Activated T-helper 9 cell treated with anti-CD3 and anti-CD28 coated beads, Interleukin-2, amount 50 U/mL, for 16 hours (primary cell): ENCODE measurements around the gene CRABP2.

Experiments
- DNase-seq: peaks from one replicate; pipeline ENCODE4 v3.0.0-alpha.2; 2020; ENCODE audit warnings: low read depth

CRABP2 gene

GRCh38 chr1:156741481-156741983 is 36.1 kb upstream of the CRABP2 start:
- DNase-seq, result no peak

- peak; percentile 95 for DNase-seq
These were observed 35.5 kb upstream of the CRABP2 start, which contains the start of gene MRPL24 for GRCh38 chr1:156740741-156741480. MRPL24 (minus strand) TSS chr1:156741088; CDS start chr1:156738704, 2,384 bp downstream.

DNA sequence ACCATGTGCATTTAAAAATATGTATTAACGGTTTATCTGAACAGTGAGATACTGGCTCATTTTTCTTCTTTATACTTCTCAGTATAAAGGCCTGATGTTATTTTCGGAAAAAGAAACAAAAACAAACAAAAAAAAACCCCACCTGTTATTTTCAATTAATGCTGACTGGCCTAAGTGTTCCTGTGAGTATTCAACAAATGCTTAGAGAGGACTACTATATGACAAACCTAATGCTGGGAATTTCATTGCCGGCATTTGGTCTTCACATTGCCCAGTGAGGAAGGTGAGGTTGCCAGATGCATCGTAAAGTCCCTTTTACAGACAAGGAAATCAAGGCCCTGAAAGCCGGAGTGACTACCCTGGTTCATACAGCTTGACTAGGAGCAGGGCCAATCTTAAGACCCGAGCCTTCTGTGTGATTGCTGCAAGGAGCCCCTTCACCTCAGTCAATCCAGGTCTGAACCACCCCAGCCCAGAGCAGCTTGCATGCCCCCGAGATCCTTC is 34.9 kb upstream of the CRABP2 start:
- no peak for DNase-seq

DNA sequence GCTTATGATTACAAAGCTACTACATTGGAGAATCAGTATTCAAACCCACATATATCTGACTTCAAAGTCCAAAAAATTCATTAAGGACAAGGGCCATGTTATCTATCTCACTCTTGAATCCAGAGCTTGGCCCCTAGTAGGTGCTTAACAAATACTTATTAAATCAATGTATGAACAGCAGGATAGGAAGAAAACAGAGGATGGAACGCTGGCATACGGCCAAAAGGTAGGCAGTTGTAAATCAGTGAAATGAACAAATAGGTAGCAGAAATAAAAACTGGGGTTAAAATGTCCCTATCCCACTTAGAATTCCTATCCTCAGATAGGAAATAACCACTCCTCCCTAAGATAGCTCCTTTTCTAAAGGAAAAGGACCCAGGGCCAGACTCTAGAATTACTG is 33.5 kb upstream of the CRABP2 start:
- no peak for DNase-seq

- no peak for DNase-seq
These were observed 33.0 kb upstream of the CRABP2 start for GRCh38 chr1:156738407-156738806.

DNA sequence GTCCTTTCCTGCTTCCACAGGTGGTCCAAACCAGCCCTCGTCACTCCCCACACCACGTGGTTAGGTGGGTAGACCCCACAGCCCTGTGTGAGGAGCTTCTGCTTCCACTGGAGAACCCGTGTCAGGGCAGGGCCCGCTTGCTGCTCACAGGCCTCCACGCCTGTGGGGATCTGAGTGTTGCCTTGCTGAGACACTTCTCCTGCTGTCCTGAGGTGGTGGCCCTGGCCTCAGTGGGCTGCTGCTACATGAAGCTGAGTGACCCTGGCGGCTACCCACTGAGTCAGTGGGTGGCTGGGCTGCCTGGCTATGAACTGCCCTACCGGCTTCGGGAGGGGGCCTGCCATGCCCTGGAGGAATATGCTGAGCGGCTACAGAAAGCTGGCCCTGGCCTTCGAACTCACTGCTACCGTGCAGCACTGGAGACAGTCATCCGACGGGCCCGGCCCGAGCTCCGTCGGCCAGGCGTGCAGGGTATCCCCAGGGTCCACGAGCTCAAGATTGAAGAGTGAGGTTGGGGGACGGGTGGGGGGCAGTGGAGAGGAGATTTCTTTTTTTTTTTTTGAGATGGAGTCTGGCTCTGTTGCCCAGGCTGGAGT is 28.7 kb upstream of the CRABP2 start:
- no peak for DNase-seq

- peak; percentile 89 for DNase-seq
These were observed 23.4 kb upstream of the CRABP2 start, which contains the start of gene ISG20L2 for GRCh38 chr1:156728599-156729462. ISG20L2 (minus strand) TSS chr1:156728766; CDS start chr1:156727652, 1,114 bp downstream.

DNA sequence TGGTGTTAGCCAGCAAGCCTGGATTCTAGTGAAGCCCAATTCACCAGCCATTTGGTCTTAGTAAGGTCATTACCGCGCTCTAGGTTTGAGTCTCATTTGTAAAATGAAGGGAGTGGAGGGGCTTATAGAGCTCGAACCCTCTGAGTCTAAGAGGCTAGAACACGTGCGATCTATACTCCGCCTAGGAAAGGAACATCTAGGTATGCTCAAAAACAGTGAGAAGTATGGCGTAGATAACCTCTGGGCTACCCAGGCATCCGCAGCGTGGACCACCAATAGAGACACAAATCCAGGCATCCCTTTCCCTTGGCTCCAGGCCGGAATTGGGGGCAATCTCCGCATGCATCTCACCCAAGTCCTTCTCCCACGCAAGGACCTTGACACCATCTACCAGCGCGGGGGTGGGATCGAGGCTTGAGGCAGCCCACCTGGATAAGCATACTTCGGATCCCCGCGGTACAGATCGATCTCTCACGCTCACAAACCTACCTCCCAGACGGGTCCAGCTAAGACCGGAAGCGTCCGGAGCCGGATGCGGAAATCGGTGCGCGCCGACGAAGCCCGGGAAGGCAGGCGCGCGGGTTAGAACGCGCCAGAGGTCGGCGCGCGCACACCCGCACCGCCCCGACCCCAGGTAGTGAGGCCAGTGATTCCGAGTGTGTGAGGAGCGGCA is 22.7 kb upstream of the CRABP2 start, which contains the start of gene METTL25B:
TSS of gene METTL25B (plus strand) at position 544 of the 673 bp plus-strand sequence. CDS start 636 bp downstream, outside the sequence.
- DNase-seq, result peak; percentile 65

DNA sequence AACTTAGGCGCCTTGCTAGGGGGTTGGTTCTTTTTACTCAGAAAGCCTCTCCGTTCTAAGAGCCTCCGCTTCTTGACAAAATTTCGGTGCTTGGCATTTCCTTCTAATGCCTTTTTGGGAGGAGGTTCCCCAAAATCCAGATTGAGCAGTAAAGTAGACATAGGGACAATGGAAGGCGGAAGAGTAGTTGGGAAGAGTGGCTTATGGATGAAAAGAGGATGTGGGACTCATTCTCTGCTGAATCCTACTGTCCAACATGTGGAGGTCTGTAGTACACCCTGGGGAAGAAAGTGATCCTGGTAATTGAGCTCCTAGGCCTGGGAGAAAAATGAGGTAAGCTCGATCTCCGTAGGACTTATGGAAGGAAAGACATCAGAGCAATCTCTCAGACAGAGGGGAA is 22.1 kb upstream of the CRABP2 start:
- no peak for DNase-seq

GRCh38 chr1:156726549-156727226 is 21.3 kb upstream of the CRABP2 start:
- DNase-seq, result no peak

- peak; percentile 71 for DNase-seq
These were observed 20.4 kb upstream of the CRABP2 start for GRCh38 chr1:156725683-156726280.

DNA sequence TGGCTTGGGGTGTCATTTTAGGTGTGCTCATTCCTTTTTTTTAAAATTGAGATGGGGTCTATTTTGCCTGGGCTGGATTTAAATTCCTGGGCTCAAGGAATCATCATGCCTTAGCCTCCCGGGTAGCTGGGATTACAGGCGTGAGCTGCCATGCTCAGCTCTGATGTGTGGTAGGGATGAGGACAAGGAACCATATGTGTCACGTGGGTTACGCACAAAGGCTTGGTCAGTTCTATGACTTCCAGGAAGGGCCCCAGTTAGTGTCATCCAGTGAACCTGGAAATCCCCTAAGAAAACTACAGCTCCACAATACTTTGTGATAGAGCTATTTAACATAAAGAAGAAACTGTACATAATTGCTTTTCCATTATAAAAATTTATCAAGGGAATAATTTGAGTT is 16.2 kb upstream of the CRABP2 start:
- DNase-seq, result no peak

DNA sequence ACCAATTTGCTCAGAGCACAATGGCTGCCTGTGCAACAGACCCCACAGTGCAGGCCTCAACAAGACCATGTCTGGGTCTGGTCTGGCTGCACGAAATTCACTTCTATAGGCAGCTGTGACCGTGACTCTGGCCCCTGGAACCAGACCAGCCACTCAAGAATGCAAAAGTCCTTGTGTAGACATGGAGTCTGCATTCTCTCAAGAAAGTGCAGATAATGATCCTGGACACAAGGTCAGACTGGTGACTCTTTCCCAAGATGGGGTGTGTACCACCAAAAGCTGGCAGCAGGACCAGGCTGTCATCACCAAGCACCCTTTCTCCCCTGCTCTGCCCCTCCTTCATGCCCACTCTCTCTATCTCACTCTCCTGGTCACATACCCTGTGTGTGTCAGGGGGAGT is 15.7 kb upstream of the CRABP2 start:
- DNase-seq, result no peak

DNA sequence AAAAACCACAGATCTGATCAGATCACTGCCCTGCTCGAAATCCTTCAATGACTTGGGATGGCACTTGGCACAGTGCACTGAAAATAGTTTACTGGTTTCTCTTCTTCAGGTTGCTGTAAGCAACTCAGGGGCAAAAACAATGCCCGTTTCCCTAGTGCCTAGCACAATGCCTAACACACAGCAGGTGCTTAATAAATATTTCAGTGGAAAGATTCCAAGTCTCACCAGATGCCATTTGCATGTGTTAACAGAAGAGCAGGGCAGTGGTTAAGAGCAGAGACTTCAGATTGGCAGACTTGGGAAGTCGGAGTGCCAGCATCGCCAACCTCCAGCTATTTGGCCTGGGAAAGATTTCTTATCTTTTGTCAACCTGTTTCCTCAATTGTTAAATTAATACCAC is 12.0 kb upstream of the CRABP2 start:
- no peak for DNase-seq

GRCh38 chr1:156714830-156715229 is 9.4 kb upstream of the CRABP2 start:
- DNase-seq, result no peak

DNA sequence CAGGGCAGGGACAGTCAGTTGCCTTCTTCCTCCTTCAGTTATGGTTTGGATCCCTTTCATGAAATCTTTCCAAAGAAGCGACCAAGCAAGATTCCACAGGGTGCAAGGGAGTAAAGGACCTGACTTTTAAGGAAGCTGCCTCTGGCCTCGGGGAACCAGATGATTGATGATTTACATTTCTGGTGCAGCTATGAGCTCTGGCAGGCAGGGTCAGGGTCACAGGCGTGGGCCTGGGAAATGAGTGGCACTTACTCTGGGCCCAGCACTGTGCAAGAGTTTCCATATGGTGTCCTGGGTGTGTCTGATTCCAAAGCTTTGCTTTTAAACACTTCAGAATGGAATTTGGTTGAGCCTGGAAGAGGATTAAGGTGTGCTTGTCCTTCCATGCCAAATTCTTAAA is 7.2 kb upstream of the CRABP2 start:
- no peak for DNase-seq

DNA sequence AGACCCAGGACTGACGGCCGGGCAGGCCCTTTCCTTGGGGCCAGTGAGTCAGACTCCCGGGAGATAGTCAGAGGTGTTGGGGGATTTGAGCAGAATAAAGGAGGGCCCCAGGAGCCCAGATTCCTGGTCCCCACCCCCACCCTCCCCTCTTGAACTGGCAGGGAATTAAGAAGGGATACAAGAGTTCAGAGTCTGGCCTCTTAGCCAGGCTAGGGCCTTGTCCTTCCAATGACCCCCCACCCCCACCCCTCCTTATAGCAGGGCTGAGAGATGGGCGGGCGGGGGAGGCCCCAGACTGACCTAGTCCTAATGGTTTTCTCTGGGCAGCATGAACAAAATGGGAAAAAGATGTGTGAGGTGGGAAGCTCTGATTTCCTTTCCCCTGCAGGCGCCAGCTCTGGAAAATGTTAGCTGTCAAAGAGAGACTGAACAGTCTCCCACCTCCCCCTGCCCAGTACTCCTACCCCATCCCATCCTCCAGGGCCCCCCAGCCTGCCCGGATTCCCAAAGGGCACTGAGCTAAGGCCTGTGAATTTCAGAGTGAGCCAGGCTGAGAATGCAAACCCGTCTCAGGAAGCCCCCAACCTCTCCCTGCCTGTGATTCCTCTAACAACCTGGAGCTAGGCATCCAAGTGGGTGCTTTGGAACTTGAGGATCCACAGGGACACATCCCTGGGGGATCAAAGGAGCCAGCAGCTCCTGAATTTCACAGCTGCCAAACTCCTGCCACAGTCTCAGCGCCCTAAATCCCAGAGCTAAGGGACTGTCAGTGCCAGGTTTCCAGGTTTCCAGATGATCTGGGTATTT is 5.8 kb upstream of the CRABP2 start:
- DNase-seq, result no peak

DNA sequence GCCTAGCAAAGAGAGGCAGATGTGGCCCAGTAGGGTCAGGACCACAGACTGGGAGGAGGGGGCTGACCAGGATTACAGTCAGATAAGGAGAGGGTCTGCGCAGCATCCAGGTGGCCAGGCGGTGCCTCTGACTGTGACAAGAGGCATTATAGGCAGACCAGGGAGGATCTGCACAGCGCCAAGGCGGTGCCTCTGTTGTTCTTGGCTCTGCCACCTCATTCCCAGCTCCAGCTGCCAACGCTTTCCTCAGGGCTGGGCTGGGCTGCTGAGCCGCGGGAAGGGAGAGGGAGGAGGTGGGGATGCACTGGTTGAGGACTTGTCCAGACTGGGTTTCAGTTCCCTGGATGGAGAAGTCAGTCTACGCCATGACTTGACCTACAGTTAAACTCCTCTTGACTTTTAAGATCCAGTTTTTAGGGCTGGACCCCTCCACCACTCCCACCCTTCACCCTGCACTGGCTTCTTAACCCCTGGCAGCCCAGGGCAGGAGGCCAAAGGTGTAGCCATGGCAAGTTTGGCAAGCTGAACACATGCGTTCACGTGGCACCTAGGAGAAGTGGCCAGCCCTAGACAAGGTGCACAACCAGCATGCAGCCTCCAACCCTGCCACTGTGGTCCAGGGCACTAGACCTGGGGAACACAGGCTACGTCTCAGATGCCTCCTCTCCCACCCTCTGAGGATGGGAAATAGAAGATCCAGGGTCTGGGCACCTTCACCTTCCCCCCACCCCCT is 4.5 kb upstream of the CRABP2 start:
- DNase-seq, result no peak

- no peak for DNase-seq
These were observed 3.6 kb upstream of the CRABP2 start for GRCh38 chr1:156709031-156709430.
